K562 (cell line): ENCODE measurements around the gene SMAD5. TPM values are rescaled to one million over a fixed set of nuclear protein-coding genes. Genes with fewer than 3 reads are reported as not detected.

Source experiments
- ATAC-seq: fragments of 200-7000 bp; cut with Tn5 transposase; 3 replicates; pipeline ENCODE4 v1.9.1; 2020; ENCODE audit warnings: moderate library complexity
- BruUV-seq: library from RNA; stranded (reverse); fragments of 400-500 nt; replicated peaks from 2 replicates; lab custom pipeline; 2021; lab: Mats Ljungman, UMichigan
- CTCF ChIA-PET: fragments of 300-600 bp; formaldehyde crosslinking; extraction: SDS; loops from one replicate; lab custom pipeline; 2021; ENCODE audit warnings: low intra/inter-chr PET ratio; lab: Yijun Ruan, JAX
- POLR2A ChIA-PET: fragments of 300-600, 350-650 bp; sonication (Branson Sonifier 250); formaldehyde crosslinking; extraction: SDS; loops from one replicate; lab custom pipeline; 2021; ENCODE audit warnings: antibody characterized with exemption, inconsistent platforms; lab: Yijun Ruan, JAX
- DNase-seq, 4 experiments: peaks; one replicate each; pipeline versions ENCODE4 v3.0.0 to v3.0.0-alpha.2; 2011 to 2018; ENCODE audit warnings: low spot score in 3 of 4, mixed read lengths in 3 of 4; ENCODE audit errors: extremely low read depth in 1 of 4
- FAIRE-seq: peaks from 2 replicates; lab custom pipeline; 2011; peaks lifted over from hg19 to GRCh38; lab: Jason Lieb, UNC
- H2AFZ ChIP-seq: 2 replicates; pipeline ENCODE4 v1.6.0; 2011; ENCODE audit warnings: low read depth, low read length, control low read depth, inconsistent platforms
- H3K27ac ChIP-seq: fragments of 200-600 bp; 3 replicates; pipeline ENCODE4 v1.8.0; 2011; ENCODE audit warnings: low read depth, mild to moderate bottlenecking, control low read depth, inconsistent platforms, low read length, moderate library complexity, mixed read lengths; ENCODE audit errors: extremely low read depth
- H3K27me3 ChIP-seq, 2 experiments: fragments of 300-600 bp in 1 of 2; 2 replicates in 1 of 2; 3 replicates in 1 of 2; pipeline versions ENCODE4 v1.6.0 to v1.8.0; 2011; ENCODE audit warnings: inconsistent platforms in 2 of 2, low read length in 2 of 2, mild to moderate bottlenecking in 1 of 2, mixed read lengths in 1 of 2, moderate library complexity in 1 of 2; ENCODE audit not compliant: control insufficient read depth in 2 of 2, insufficient read depth in 2 of 2
- H3K36me3 ChIP-seq: fragments of 300-600 bp; 3 replicates; pipeline ENCODE4 v1.8.0; 2011; ENCODE audit warnings: mild to moderate bottlenecking, low read length, inconsistent platforms; ENCODE audit not compliant: control insufficient read depth, insufficient read depth
- H3K4me1 ChIP-seq, 2 experiments: fragments of 200-600 bp in 1 of 2; replicated peaks in 1 of 2; 2 replicates in 1 of 2; 3 replicates in 1 of 2; pipeline versions ENCODE4 v1.5.1 to v1.8.0; 2011; ENCODE audit warnings: inconsistent platforms in 2 of 2, low read length in 2 of 2, mild to moderate bottlenecking in 1 of 2, mixed read lengths in 1 of 2, moderate library complexity in 1 of 2; ENCODE audit not compliant: control insufficient read depth in 2 of 2, insufficient read depth in 2 of 2
- H3K4me2 ChIP-seq: 2 replicates; pipeline ENCODE4 v1.6.1; 2011; ENCODE audit warnings: low read length, control low read depth, inconsistent platforms, mixed read lengths; ENCODE audit not compliant: insufficient read depth
- H3K4me3 ChIP-seq: fragments of 200-600 bp; sonication (generic), shearing (Covaris generic); 2 replicates; pipeline ENCODE4 v1.5.1; 2016; ENCODE audit warnings: control low read depth, inconsistent platforms
- H3K79me2 ChIP-seq: fragments of 200-600 bp; 3 replicates; pipeline ENCODE4 v1.8.0; 2011; ENCODE audit warnings: low read length, inconsistent platforms; ENCODE audit not compliant: control insufficient read depth, insufficient read depth
- H3K9ac ChIP-seq, 2 experiments: 2 replicates each; pipeline versions ENCODE4 v1.6.0 to v1.6.1; 2011; ENCODE audit warnings: low read depth in 2 of 2, low read length in 2 of 2, control low read depth in 1 of 2, inconsistent platforms in 1 of 2, mild to moderate bottlenecking in 1 of 2, mixed read lengths in 1 of 2; ENCODE audit not compliant: insufficient read depth in 1 of 2
- H3K9me1 ChIP-seq: one replicate; pipeline ENCODE4 v1.6.0; 2011; ENCODE audit warnings: inconsistent platforms, mild to moderate bottlenecking, low read length, moderate library complexity; ENCODE audit not compliant: control insufficient read depth, insufficient read depth
- H3K9me3 ChIP-seq: replicated peaks from 2 replicates; pipeline ENCODE4 v1.5.1; 2011; ENCODE audit warnings: low read depth, low read length, inconsistent platforms; ENCODE audit not compliant: control insufficient read depth, insufficient read depth
- H4K20me1 ChIP-seq: replicated peaks from 2 replicates; pipeline ENCODE4 v1.6.1; 2011; ENCODE audit warnings: low read length, inconsistent platforms, mixed read lengths; ENCODE audit not compliant: control insufficient read depth, insufficient read depth
- ARID1B ChIP-seq: fragments of 450-650 bp; IDR thresholded peaks from 2 replicates; pipeline ENCODE4 v1.6.1; 2016; ENCODE audit warnings: antibody characterized with exemption, mild to moderate bottlenecking, inconsistent platforms
- EP300 ChIP-seq: IDR thresholded peaks from 2 replicates; pipeline ENCODE4 v1.6.1; 2012; ENCODE audit warnings: low read length, improper control_type of control experiment
- HDGF ChIP-seq: fragments of 450-650 bp; IDR thresholded peaks from 2 replicates; pipeline ENCODE4 v1.6.1; 2016
- HNRNPK ChIP-seq: fragments of 200-400 bp; formaldehyde crosslinking; IDR thresholded peaks from one replicate; pipeline ENCODE4 v1.6.1; 2018; ENCODE audit warnings: mild to moderate bottlenecking, low read depth, low read length; ENCODE audit not compliant: poor library complexity, severe bottlenecking
- KDM5B ChIP-seq: fragments of 200-600 bp; sonication (generic); IDR thresholded peaks from 2 replicates; pipeline ENCODE4 v1.6.1; 2012; ENCODE audit warnings: low read depth, mild to moderate bottlenecking, moderate library complexity, low read length, control low read depth, inconsistent platforms; ENCODE audit not compliant: insufficient replicate concordance
- MAFG ChIP-seq: fragments of 450-650 bp; conservative IDR thresholded peaks from 2 replicates; pipeline ENCODE4 v1.6.1; 2016; ENCODE audit warnings: missing genetic modification characterization, missing compliant biosample characterization
- MCM2 ChIP-seq: fragments of 450-650 bp; IDR thresholded peaks from 2 replicates; pipeline ENCODE4 v1.6.1; 2017; ENCODE audit warnings: low read depth, mild to moderate bottlenecking
- NR2F6 ChIP-seq: fragments of 450-650 bp; formaldehyde crosslinking; IDR thresholded peaks from 2 replicates; pipeline ENCODE4 v1.4.0; 2020; ENCODE audit warnings: mild to moderate bottlenecking
- RBM25 ChIP-seq: fragments of 200-400 bp; formaldehyde crosslinking; IDR thresholded peaks from 2 replicates; pipeline ENCODE4 v1.6.1; 2018; ENCODE audit warnings: low read length, low read depth, moderate library complexity; ENCODE audit not compliant: severe bottlenecking
- RBM34 ChIP-seq: fragments of 200-400 bp; formaldehyde crosslinking; IDR thresholded peaks from 2 replicates; pipeline ENCODE4 v1.6.1; 2018; ENCODE audit warnings: low read length, borderline replicate concordance; ENCODE audit not compliant: insufficient read depth
- SIN3A ChIP-seq, 2 experiments: fragments of 150-350 bp in 1 of 2; IDR thresholded peaks; 2 replicates each; pipeline ENCODE4 v1.6.1; 2011 to 2016; ENCODE audit warnings: borderline replicate concordance in 2 of 2, low read depth in 2 of 2, low read length in 2 of 2, mild to moderate bottlenecking in 2 of 2, moderate library complexity in 2 of 2; ENCODE audit not compliant: control insufficient read depth in 1 of 2
- SMAD3 ChIP-seq: fragments of 450-650 bp; formaldehyde crosslinking; conservative IDR thresholded peaks from 2 replicates; pipeline ENCODE4 v1.4.0; 2020; ENCODE audit warnings: mild to moderate bottlenecking
- SMARCA5 ChIP-seq: fragments of 450-650 bp; IDR thresholded peaks from 2 replicates; pipeline ENCODE4 v1.6.1; 2016
- STAG1 ChIP-seq: sonication (generic); formaldehyde crosslinking; IDR thresholded peaks from 2 replicates; pipeline ENCODE4 v1.5.0; 2020; ENCODE audit warnings: missing genetic modification reagents, borderline replicate concordance
- TAF7 ChIP-seq: fragments of 450-650 bp; IDR thresholded peaks from 2 replicates; pipeline ENCODE4 v1.6.1; 2016; ENCODE audit warnings: missing genetic modification characterization, missing compliant biosample characterization
- ZNF274 ChIP-seq: IDR thresholded peaks from 2 replicates; pipeline ENCODE4 v1.6.1; 2011; ENCODE audit warnings: low read depth, mild to moderate bottlenecking, low read length, moderate library complexity, borderline replicate concordance
- ZNF76 ChIP-seq: fragments of 250-450 bp; sonication (Bioruptor Pico); IDR thresholded peaks from 2 replicates; pipeline ENCODE4 v1.4.0; 2020; ENCODE audit warnings: mild to moderate bottlenecking, moderate library complexity, borderline replicate concordance
- WGBS: fragments of 100-300 bp; shearing (Covaris generic); methylation state at CpG from one replicate; pipeline ENCODE4 v1.1.6; 2016; ENCODE audit warnings: low coverage, mixed read lengths; ENCODE audit not compliant: insufficient coverage; ENCODE audit errors: missing lambda C conversion rate; 5-methylcytosine and 5-hydroxymethylcytosine counted together
- in situ Hi-C: fragments of 300-500 bp; cut with MboI; formaldehyde crosslinking; loops from 4 replicates; pipeline ENCODE4 v1.15.0; 2018; ENCODE audit warnings: inconsistent platforms, mixed read lengths
- intact Hi-C: fragments of 100-400 bp; cut with micrococcal nuclease; formaldehyde crosslinking; loops from 2 replicates; pipeline ENCODE4 v1.14.2; 2022
- polyA plus RNA-seq, 8 experiments: library from polyadenylated mRNA; depleted of rRNA in 4 of 8; stranded (reverse) in 5 of 8; unstranded in 3 of 8; fragments of >200 nt; fragmentation: Nextera tagmentation in 2 of 8; fragmentation: Illumina TruSeq in 1 of 8; extraction: Ambion mirVana in 2 of 8; extraction: Trizol in 1 of 8; gene quantifications; 2 replicates each; pipeline versions ENCODE4 v1.2.1 to v1.2.3, GENCODE V29; 2011 to 2014; ENCODE audit warnings: inconsistent platforms in 1 of 8, missing spikeins in 1 of 8
- total RNA-seq, 7 experiments: library from RNA; depleted of rRNA in 6 of 7; stranded (reverse); fragments of >200 nt in 6 of 7; fragmentation: Illumina TruSeq in 2 of 7; extraction: Trizol in 2 of 7; gene quantifications; 2 replicates each; pipeline versions ENCODE4 v1.2.1 to v1.2.3, GENCODE V29; 2011 to 2021; ENCODE audit warnings: low replicate concordance in 1 of 7
- TF ChIP-seq, protein P1 (sequence below): sonication (generic); formaldehyde crosslinking; IDR thresholded peaks from 2 replicates; pipeline ENCODE4 v1.8.0; 2022; ENCODE audit warnings: mild to moderate bottlenecking, missing genetic modification reagents, borderline replicate concordance
- TF ChIP-seq, protein P2 (sequence below): fragments of 250-450 bp; sonication (Bioruptor Pico); IDR thresholded peaks from 2 replicates; pipeline ENCODE4 v1.4.0; 2020; ENCODE audit warnings: borderline replicate concordance

Gene SMAD5
- total and polyA plus RNA-seq, 9 of the 15 experiments (the other 6 are each of a cell fraction or from before 2014, with no cell fraction given): 12.4 to 53.9 (median 20.3) TPM

DNA sequence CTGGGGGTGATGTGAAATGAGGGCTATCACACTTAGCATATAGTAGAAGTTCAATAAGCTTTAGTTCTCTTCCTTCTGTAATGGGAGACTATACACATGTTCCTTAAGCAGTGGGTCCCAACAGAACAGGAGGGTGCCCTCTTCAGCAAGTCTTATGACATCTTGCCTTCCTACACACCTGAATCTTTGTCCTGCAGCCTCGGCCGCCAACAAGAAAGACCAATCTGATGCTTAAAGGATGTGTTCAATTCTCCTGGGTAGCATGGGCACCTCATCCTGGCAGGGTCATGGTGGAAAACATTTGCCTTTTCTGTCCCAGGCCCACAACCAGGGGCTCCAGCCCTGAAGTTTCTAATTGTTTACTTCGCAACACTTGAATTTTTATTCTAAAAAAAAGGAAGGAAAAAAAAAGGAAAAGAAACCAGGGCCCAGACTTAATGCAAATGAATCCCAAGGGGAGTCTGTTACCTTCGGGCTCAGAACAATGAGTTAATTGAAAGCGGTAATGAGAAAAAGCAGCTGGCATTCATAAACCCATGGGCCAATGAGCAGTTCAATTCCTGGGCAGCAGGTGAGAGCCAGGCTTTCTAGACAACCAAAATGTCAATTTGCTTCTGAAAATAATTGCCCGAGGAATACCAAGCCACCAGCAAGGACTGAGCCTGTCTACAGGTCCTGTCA lies 26.2 kb upstream of the SMAD5 start (continued):
- TF ChIP-seq KDM5B (no peak), ARID1B (no peak), SMAD3 (CRISPR knock-in tag) (no peak), MCM2 (no peak), EP300 (no peak), MAFG (tag) (no peak)
- TF ChIP-seq, protein P1, sequence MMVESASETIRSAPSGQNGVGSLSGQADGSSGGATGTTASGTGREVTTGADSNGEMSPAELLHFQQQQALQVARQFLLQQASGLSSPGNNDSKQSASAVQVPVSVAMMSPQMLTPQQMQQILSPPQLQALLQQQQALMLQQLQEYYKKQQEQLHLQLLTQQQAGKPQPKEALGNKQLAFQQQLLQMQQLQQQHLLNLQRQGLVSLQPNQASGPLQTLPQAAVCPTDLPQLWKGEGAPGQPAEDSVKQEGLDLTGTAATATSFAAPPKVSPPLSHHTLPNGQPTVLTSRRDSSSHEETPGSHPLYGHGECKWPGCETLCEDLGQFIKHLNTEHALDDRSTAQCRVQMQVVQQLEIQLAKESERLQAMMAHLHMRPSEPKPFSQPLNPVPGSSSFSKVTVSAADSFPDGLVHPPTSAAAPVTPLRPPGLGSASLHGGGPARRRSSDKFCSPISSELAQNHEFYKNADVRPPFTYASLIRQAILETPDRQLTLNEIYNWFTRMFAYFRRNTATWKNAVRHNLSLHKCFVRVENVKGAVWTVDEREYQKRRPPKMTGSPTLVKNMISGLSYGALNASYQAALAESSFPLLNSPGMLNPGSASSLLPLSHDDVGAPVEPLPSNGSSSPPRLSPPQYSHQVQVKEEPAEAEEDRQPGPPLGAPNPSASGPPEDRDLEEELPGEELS (CRISPR knock-in tag): no peak

DNA sequence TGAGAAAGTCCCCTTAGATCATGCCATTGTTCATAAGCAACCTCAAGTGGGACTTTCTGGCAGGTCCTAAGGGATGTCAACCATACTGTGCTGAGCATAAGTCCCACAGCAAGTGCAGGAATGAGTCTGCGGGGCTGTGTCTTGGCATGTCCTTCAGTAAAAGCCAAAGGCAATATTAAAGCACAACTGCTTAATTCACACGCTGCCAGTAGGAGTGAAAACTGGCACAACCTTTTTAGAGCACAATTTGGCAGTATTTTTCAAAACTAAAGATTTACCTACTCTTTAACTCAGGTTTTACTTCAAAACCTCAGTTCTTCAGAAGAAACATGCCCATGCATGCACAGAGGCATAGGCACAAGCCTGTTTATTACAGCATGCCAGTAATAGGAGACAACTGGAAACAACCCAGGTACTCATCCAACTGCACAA lies 24.4 kb upstream of the SMAD5 start:
- Histone ChIP-seq H3K27me3 (peaks cover 10 to 17% of the 10 kb centered on the region in 2 experiments; a peak in 3 of 5 replicates), H3K4me2 (no peak overlapping the region), H3K9ac (no peak overlapping the region), H3K4me3 (no peak overlapping the region), H3K9me1 (no peaks in the 10 kb centered on the region), H3K27ac (no peak overlapping the region), H3K36me3 (no peaks in the 10 kb centered on the region), H3K9me3 (no peaks in the 10 kb centered on the region), H4K20me1 (no peaks in the 10 kb centered on the region), H2AFZ (no peak overlapping the region), H3K4me1 (no peaks in the 10 kb centered on the region; a peak in 2 of 5 replicates), H3K79me2 (no peaks in the 10 kb centered on the region)
- ChIA-PET POLR2A (no interaction called here), CTCF (no interaction called here)
- in situ Hi-C loops (no loop called here), intact Hi-C loops (no loop called here)
- WGBS: 5% methylated on average over 2 of the region's 2 CpGs
- ATAC-seq: no peak
- DNase-seq: no peak
- no peak for FAIRE-seq
- no TSS peak for BruUV-seq
- TF ChIP-seq HNRNPK: no peak
- no peak for TF ChIP-seq RBM34
- no peak for TF ChIP-seq HDGF
- TF ChIP-seq SIN3A (IDR thresholded peaks at IDR 0.05; ENCODE audit: borderline replicate concordance in 2 of 2, control insufficient read depth in 1 of 2, low read depth in 2 of 2, low read length in 2 of 2): no peak
- TF ChIP-seq, protein P2, sequence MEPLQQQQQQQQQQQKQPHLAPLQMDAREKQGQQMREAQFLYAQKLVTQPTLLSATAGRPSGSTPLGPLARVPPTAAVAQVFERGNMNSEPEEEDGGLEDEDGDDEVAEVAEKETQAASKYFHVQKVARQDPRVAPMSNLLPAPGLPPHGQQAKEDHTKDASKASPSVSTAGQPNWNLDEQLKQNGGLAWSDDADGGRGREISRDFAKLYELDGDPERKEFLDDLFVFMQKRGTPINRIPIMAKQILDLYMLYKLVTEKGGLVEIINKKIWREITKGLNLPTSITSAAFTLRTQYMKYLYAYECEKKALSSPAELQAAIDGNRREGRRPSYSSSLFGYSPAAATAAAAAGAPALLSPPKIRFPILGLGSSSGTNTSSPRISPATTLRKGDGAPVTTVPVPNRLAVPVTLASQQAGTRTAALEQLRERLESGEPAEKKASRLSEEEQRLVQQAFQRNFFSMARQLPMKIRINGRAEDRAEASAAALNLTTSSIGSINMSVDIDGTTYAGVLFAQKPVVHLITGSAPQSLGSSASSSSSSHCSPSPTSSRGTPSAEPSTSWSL (CRISPR knock-in tag): no peak
- TF ChIP-seq ZNF76 (CRISPR knock-in tag): no peak
- no peak for TF ChIP-seq ZNF274
- no peak for TF ChIP-seq TAF7 (tag)
- TF ChIP-seq RBM25: no peak
- TF ChIP-seq EP300: no peak
- TF ChIP-seq STAG1 (CRISPR knock-in tag): no peak
- no peak for TF ChIP-seq SMARCA5
- no peak for TF ChIP-seq NR2F6 (CRISPR knock-in tag)
